ENCODE measurements around the gene PPARD. TPM values are rescaled to one million over a fixed set of nuclear protein-coding genes. Genes with fewer than 3 reads are reported as not detected.
A peak's percentile ranks its signal among the peaks of the same experiment; 100 is the strongest.

The PPARD gene
- total and polyA plus RNA-seq, 4 experiments from 2014 or later: 2.6 to 38.7 (median 24.0) TPM

- Histone ChIP-seq H3K4me1 (ENCODE audit: insufficient read depth, low read length) (peaks cover 41% of the 10 kb centered on the region), H3K27me3 (ENCODE audit: insufficient read depth, low read length) (no peaks in the 10 kb centered on the region), H3K36me3 (ENCODE audit: insufficient read depth, low read length) (peaks cover 21% of the 10 kb centered on the region), H3K27ac (ENCODE audit: low read depth, low read length) (peak overlapping the region; percentile 88), H3K4me3 (ENCODE audit: low read length in 2 of 2) (peak overlapping the region in 1 of 2 donors; percentile 90), H3K9me3 (ENCODE audit: control insufficient read depth in 1 of 2, low read length in 2 of 2) (no peaks in the 10 kb centered on the region)
- intact Hi-C loops (cut with micrococcal nuclease): loop anchor here (1.0 to 2.0 kb wide), 5 partner anchors 30 to 440 kb away; partner anchors contain the start of genes ARMC12, PPARD and RPL10A
- Mint-ChIP-seq H3K4me3 (peak overlapping the region; percentile 80 to 96 (median 94)), H3K36me3 (peaks cover 24 to 65% of the 10 kb centered on the region in 2 donors), H3K9me3 (no peaks in the 10 kb centered on the region), H3K27me3 (no peaks in the 10 kb centered on the region), H3K4me1 (peaks cover 19 to 49% (median 38%) of the 10 kb centered on the region in 4 donors), H3K27ac (peak overlapping the region; percentile 79 to 99 (median 91))
- ChIA-PET POLR2A (ENCODE audit: partially characterized antibody) (interaction anchor here (0.8 to 18.2 kb wide), 7 partner anchors 12 to 298 kb away, joined by 3 to 805 read pairs (median 29); partner anchors contain the start of genes FANCE, PPARD and RPL10A), CTCF (ENCODE audit: partially characterized antibody) (interaction anchor here (0.5 to 13.8 kb wide), 23 partner anchors 11 to 313 kb away, joined by 3 to 429 read pairs (median 6); partner anchors contain the start of genes FANCE, PPARD, RPL10A and ZNF76)
- DNase-seq: no peak
Observed at GRCh38 chr6:35296931-35297600, 45.3 kb upstream of the PPARD start.

GRCh38 chr6:35297601-35298481 is 44.5 kb upstream of the PPARD start, which contains the start of gene DEF6:
Gene DEF6, plus strand, starts transcription at chr6:35297818. Its CDS starts 39 bp downstream, at chr6:35297857.
- H3K27ac ChIP-seq (ENCODE audit: low read depth, low read length): peak within 1 kb of the TSS; percentile 88
- H3K36me3 Mint-ChIP-seq: peaks cover 19 to 65% of the 10 kb centered on the region in 2 donors
- H3K9me3 ChIP-seq (ENCODE audit: control insufficient read depth in 1 of 2, low read length in 2 of 2): no peaks in the 10 kb centered on the region
- intact Hi-C loops (cut with micrococcal nuclease): loop anchor here (1.0 to 2.0 kb wide), 6 partner anchors 15 to 439 kb away; partner anchors contain the start of genes ARMC12, PPARD and RPL10A
- DNase-seq: peak; percentile 85 to 89 (median 86)
- CTCF ChIA-PET (ENCODE audit: partially characterized antibody): interaction anchor here (0.9 to 13.8 kb wide), 24 partner anchors 12 to 312 kb away, joined by 3 to 429 read pairs (median 6); partner anchors contain the start of genes FANCE, PPARD, RPL10A and ZNF76
- no peaks in the 10 kb centered on the region for H3K27me3 Mint-ChIP-seq
- POLR2A ChIA-PET (ENCODE audit: partially characterized antibody): interaction anchor here (0.6 to 18.2 kb wide), 11 partner anchors 12 to 297 kb away, joined by 3 to 805 read pairs (median 3); partner anchors contain the start of genes FANCE, PPARD and RPL10A
- no peaks in the 10 kb centered on the region for H3K27me3 ChIP-seq (ENCODE audit: insufficient read depth, low read length)
- H3K4me3 ChIP-seq (ENCODE audit: low read length in 2 of 2): peak within 1 kb of the TSS; percentile 90 to 95
- no peaks in the 10 kb centered on the region for H3K9me3 Mint-ChIP-seq
- peak within 1 kb of the TSS; percentile 80 to 96 (median 94) for H3K4me3 Mint-ChIP-seq
- peak within 1 kb of the TSS; percentile 91 to 99 (median 98) for H3K27ac Mint-ChIP-seq
- peaks cover 18% of the 10 kb centered on the region for H3K36me3 ChIP-seq (ENCODE audit: insufficient read depth, low read length)
- H3K4me1 Mint-ChIP-seq: peaks cover 23 to 57% (median 44%) of the 10 kb centered on the region in 4 donors
- peaks cover 49% of the 10 kb centered on the region for H3K4me1 ChIP-seq (ENCODE audit: insufficient read depth, low read length)

- H3K4me1 ChIP-seq (ENCODE audit: insufficient read depth, low read length): peaks cover 57% of the 10 kb centered on the region
- H3K27me3 Mint-ChIP-seq: no peaks in the 10 kb centered on the region
- peaks cover 13% of the 10 kb centered on the region for H3K36me3 ChIP-seq (ENCODE audit: insufficient read depth, low read length)
- no peaks in the 10 kb centered on the region for H3K9me3 Mint-ChIP-seq
- DNase-seq: peak in 1 of 5 donors; percentile 9
- POLR2A ChIA-PET (ENCODE audit: partially characterized antibody): interaction anchor here (0.9 to 18.2 kb wide), 7 partner anchors 22 to 168 kb away, joined by 3 to 805 read pairs (median 29); partner anchors contain the start of genes FANCE, PPARD and RPL10A
- intact Hi-C loops (cut with micrococcal nuclease): loop anchor here (1.0 kb wide), 1 partner anchor 15 kb away; no protein-coding TSS in a partner anchor
- peak overlapping the region; percentile 89 to 99 (median 98) for H3K27ac Mint-ChIP-seq
- CTCF ChIA-PET (ENCODE audit: partially characterized antibody): interaction anchor here (0.7 to 13.8 kb wide), 13 partner anchors 12 to 171 kb away, joined by 3 to 429 read pairs (median 20); partner anchors contain the start of genes FANCE, PPARD and RPL10A
- H3K36me3 Mint-ChIP-seq: peaks cover 27 to 63% of the 10 kb centered on the region in 2 donors
- peaks cover 28 to 65% (median 51%) of the 10 kb centered on the region in 4 donors for H3K4me1 Mint-ChIP-seq
- H3K9me3 ChIP-seq (ENCODE audit: control insufficient read depth in 1 of 2, low read length in 2 of 2): no peaks in the 10 kb centered on the region
- H3K27me3 ChIP-seq (ENCODE audit: insufficient read depth, low read length): no peaks in the 10 kb centered on the region
- peak overlapping the region; percentile 88 for H3K27ac ChIP-seq (ENCODE audit: low read depth, low read length)
- peak overlapping the region; percentile 80 to 96 (median 94) for H3K4me3 Mint-ChIP-seq
- peak overlapping the region; percentile 90 to 95 for H3K4me3 ChIP-seq (ENCODE audit: low read length in 2 of 2)
Observed at GRCh38 chr6:35298625-35299140, 43.7 kb upstream of the PPARD start.

GRCh38 chr6:35299674-35300073 is 42.7 kb upstream of the PPARD start:
- no peaks in the 10 kb centered on the region for H3K27me3 ChIP-seq (ENCODE audit: insufficient read depth, low read length)
- Mint-ChIP-seq H3K4me1 (peaks cover 31 to 70% (median 55%) of the 10 kb centered on the region in 4 donors), H3K4me3 (peak overlapping the region; percentile 80 to 96 (median 94)), H3K27ac (peak overlapping the region; percentile 89 to 99 (median 98)), H3K9me3 (no peaks in the 10 kb centered on the region), H3K27me3 (no peaks in the 10 kb centered on the region), H3K36me3 (peaks cover 27 to 61% of the 10 kb centered on the region in 2 donors)
- peaks cover 16% of the 10 kb centered on the region for H3K36me3 ChIP-seq (ENCODE audit: insufficient read depth, low read length)
- peak overlapping the region; percentile 88 for H3K27ac ChIP-seq (ENCODE audit: low read depth, low read length)
- peak overlapping the region; percentile 90 to 95 for H3K4me3 ChIP-seq (ENCODE audit: low read length in 2 of 2)
- H3K4me1 ChIP-seq (ENCODE audit: insufficient read depth, low read length): peaks cover 67% of the 10 kb centered on the region
- H3K9me3 ChIP-seq (ENCODE audit: control insufficient read depth in 1 of 2, low read length in 2 of 2): no peaks in the 10 kb centered on the region
- intact Hi-C loops (cut with micrococcal nuclease): no loop called here
- ChIA-PET POLR2A (ENCODE audit: partially characterized antibody) (interaction anchor here (1.3 to 18.2 kb wide), 6 partner anchors 21 to 428 kb away, joined by 3 to 805 read pairs (median 24); partner anchors contain the start of genes FANCE, PPARD and RPL10A), CTCF (ENCODE audit: partially characterized antibody) (interaction anchor here (0.5 to 13.8 kb wide), 8 partner anchors 11 to 253 kb away, joined by 3 to 429 read pairs (median 18); partner anchors contain the start of genes FANCE, PPARD and RPL10A)
- no peak for DNase-seq

GRCh38 chr6:35300848-35301247 is 41.5 kb upstream of the PPARD start:
- CTCF ChIA-PET (ENCODE audit: partially characterized antibody): interaction anchor here (0.7 to 13.8 kb wide), 12 partner anchors 10 to 362 kb away, joined by 3 to 429 read pairs (median 4); partner anchors contain the start of gene RPL10A
- Mint-ChIP-seq H3K9me3 (no peaks in the 10 kb centered on the region), H3K27me3 (no peaks in the 10 kb centered on the region)

More at GRCh38 chr6:35300848-35301247, 41.5 kb upstream of the PPARD start:
- Histone ChIP-seq H3K27ac (ENCODE audit: low read depth, low read length) (peak overlapping the region; percentile 88), H3K4me3 (ENCODE audit: low read length in 2 of 2) (peak overlapping the region; percentile 90 to 95), H3K4me1 (ENCODE audit: insufficient read depth, low read length) (peaks cover 76% of the 10 kb centered on the region), H3K36me3 (ENCODE audit: insufficient read depth, low read length) (peaks cover 6% of the 10 kb centered on the region), H3K9me3 (ENCODE audit: control insufficient read depth in 1 of 2, low read length in 2 of 2) (no peaks in the 10 kb centered on the region), H3K27me3 (ENCODE audit: insufficient read depth, low read length) (no peaks in the 10 kb centered on the region)
- intact Hi-C loops (cut with micrococcal nuclease): no loop called here
- peaks cover 24 to 55% of the 10 kb centered on the region in 2 donors for H3K36me3 Mint-ChIP-seq
- H3K27ac Mint-ChIP-seq: peak overlapping the region; percentile 89 to 99 (median 98)
- POLR2A ChIA-PET (ENCODE audit: partially characterized antibody): interaction anchor here (1.0 to 18.2 kb wide), 11 partner anchors 10 to 432 kb away, joined by 3 to 805 read pairs (median 5); partner anchors contain the start of genes PPARD, RPL10A and ZNF76
- H3K4me1 Mint-ChIP-seq: peaks cover 31 to 78% (median 55%) of the 10 kb centered on the region in 4 donors
- DNase-seq: peak; percentile 52 to 81 (median 59)
- H3K4me3 Mint-ChIP-seq: peak overlapping the region; percentile 80 to 96 (median 94)
